IPS-20b (cell line): ENCODE data around the gene PCDHB11.
"Not testable (repeated sequence)": the region's sequence is repeated elsewhere in the genome, so short reads cannot be mapped to it uniquely, and the experiment has no call there.

Experiments
- H3K27ac ChIP-seq: one replicate; pipeline ENCODE4 v1.5.1; 2013; ENCODE audit warnings: low read length
- H3K27me3 ChIP-seq: 2 replicates; pipeline ENCODE4 v1.6.1; 2013; ENCODE audit warnings: mild to moderate bottlenecking, low read length, inconsistent platforms; ENCODE audit not compliant: insufficient read depth
- H3K36me3 ChIP-seq: 2 replicates; pipeline ENCODE4 v1.6.1; 2013; ENCODE audit warnings: low read depth, mild to moderate bottlenecking, inconsistent platforms, low read length, moderate library complexity; ENCODE audit not compliant: insufficient read depth
- H3K4me1 ChIP-seq: 2 replicates; pipeline ENCODE4 v1.6.1; 2013; ENCODE audit warnings: mild to moderate bottlenecking, control low read depth, inconsistent platforms, low read length, moderate library complexity; ENCODE audit not compliant: insufficient read depth
- H3K4me3 ChIP-seq: 2 replicates; pipeline ENCODE4 v1.5.1; 2013; ENCODE audit warnings: mild to moderate bottlenecking, low read length, inconsistent platforms
- H3K9ac ChIP-seq: 2 replicates; pipeline ENCODE4 v1.6.1; 2013; ENCODE audit warnings: low read depth, mild to moderate bottlenecking, inconsistent platforms, low read length, moderate library complexity
- H3K9me3 ChIP-seq: 2 replicates; pipeline ENCODE4 v1.6.1; 2013; ENCODE audit warnings: mild to moderate bottlenecking, low read depth, low read length, inconsistent platforms; ENCODE audit not compliant: insufficient read depth

PCDHB11 gene

GRCh38 chr5:141174291-141175104 is 24.9 kb upstream of the PCDHB11 start:
- not testable (repeated sequence) for H3K4me1 ChIP-seq, H3K36me3 ChIP-seq, H3K27me3 ChIP-seq, H3K27ac ChIP-seq, H3K9ac ChIP-seq, H3K4me3 ChIP-seq
- peaks cover 28% of the 10 kb centered on the region; the same call in 1 of the 2 replicates for H3K9me3 ChIP-seq

DNA sequence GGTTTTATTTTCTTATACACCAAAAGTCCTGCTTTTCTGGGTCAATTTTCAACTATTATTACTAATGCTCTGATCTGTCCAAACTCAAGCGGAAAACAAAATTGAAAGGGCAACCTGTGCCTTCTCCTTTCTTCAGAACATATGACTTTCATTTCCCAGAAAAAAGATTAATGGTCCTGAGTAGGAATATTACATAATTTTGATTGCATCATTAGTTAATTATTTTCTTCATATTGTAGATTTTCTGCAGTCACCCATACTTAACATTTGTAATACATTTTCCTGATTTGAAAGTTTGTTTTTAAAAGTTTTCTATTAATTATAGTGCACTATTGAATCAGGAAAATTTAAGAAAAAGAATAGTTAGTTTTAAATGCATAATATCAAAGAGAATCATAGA is 23.5 kb upstream of the PCDHB11 start:
- no peak overlapping the region for H3K4me3 ChIP-seq
- peaks cover 32% of the 10 kb centered on the region; the same call in 1 of the 2 replicates for H3K9me3 ChIP-seq
- H3K27me3 ChIP-seq = no peaks in the 10 kb centered on the region
- H3K27ac ChIP-seq = no peak overlapping the region
- no peaks in the 10 kb centered on the region for H3K4me1 ChIP-seq
- no peaks in the 10 kb centered on the region for H3K36me3 ChIP-seq
- no peak overlapping the region for H3K9ac ChIP-seq

DNA sequence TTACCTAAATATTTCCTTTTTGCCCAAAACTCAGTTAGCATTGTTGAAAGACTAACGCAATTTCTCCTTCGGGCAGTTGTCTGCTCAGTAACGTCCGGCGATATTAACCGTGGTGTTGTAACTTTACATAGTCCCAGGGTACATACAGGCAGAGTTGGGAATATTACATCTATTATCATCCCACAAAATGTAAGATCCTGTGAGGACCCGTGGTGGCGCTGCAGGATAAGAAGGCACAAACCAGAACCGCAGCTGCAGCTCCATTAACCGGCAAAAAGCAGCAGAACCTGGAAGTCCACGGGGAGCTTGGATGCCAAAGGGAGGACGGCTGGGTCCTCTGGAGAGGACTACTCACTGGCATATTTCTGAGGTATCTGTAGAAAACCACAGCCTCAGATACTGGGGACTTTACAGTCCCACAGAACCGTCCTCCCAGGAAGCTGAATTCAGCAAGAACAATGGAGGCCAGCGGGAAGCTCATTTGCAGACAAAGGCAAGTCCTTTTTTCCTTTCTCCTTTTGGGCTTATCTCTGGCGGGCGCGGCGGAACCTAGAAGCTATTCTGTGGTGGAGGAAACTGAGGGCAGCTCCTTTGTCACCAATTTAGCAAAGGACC is 21.7 kb upstream of the PCDHB11 start, which contains the start of gene PCDHB8:
Gene PCDHB8 (plus strand): TSS at position 214 of the 615 bp plus-strand sequence. CDS start 245 bp downstream, at position 459.
- H3K4me3 ChIP-seq, H3K9ac ChIP-seq, H3K4me1 ChIP-seq, H3K36me3 ChIP-seq, H3K27me3 ChIP-seq, H3K27ac ChIP-seq: not testable (repeated sequence)
- peaks cover 32% of the 10 kb centered on the region; the same call in 1 of the 2 replicates for H3K9me3 ChIP-seq

DNA sequence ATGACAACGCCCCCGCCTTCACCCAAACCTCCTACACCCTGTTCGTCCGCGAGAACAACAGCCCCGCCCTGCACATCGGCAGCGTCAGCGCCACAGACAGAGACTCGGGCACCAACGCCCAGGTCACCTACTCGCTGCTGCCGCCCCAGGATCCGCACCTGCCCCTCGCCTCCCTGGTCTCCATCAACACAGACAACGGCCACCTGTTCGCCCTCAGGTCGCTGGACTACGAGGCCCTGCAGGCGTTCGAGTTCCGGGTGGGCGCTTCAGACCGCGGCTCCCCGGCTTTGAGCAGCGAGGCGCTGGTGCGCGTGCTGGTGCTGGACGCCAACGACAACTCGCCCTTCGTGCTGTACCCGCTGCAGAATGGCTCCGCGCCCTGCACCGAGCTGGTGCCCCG is 20.1 kb upstream of the PCDHB11 start:
- H3K27me3 ChIP-seq, H3K4me3 ChIP-seq, H3K9ac ChIP-seq, H3K4me1 ChIP-seq, H3K27ac ChIP-seq, H3K36me3 ChIP-seq: not testable (repeated sequence)
- peaks cover 32% of the 10 kb centered on the region; the same call in 1 of the 2 replicates for H3K9me3 ChIP-seq

GRCh38 chr5:141179876-141180275 is 19.6 kb upstream of the PCDHB11 start:
- H3K27ac ChIP-seq, H3K4me1 ChIP-seq, H3K4me3 ChIP-seq, H3K36me3 ChIP-seq, H3K9ac ChIP-seq, H3K27me3 ChIP-seq: not testable (repeated sequence)
- H3K9me3 ChIP-seq = peaks cover 31% of the 10 kb centered on the region; the same call in 1 of the 2 replicates

DNA sequence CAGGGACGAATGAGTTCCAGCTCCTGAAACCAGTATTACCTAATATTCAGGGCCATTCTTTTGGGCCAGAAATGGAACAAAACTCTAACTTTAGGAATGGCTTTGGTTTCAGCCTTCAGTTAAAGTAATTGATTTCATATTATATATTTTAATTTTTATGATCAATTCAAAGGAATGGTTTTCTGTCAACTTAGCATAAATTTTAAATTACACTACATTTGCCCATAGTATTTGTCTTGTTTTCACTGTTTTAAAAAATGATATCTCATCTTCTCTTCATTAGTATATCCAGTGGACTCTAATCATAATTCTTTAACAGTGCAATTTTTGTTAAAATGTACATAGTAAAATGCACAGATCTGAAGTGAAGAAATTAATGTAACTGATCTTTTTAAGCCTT is 19.1 kb upstream of the PCDHB11 start:
- H3K4me1 ChIP-seq = no peaks in the 10 kb centered on the region
- H3K9ac ChIP-seq = no peak overlapping the region
- no peaks in the 10 kb centered on the region for H3K36me3 ChIP-seq
- H3K4me3 ChIP-seq = no peak overlapping the region
- H3K27ac ChIP-seq = no peak overlapping the region
- H3K9me3 ChIP-seq = peaks cover 26% of the 10 kb centered on the region; the same call in 1 of the 2 replicates
- no peaks in the 10 kb centered on the region for H3K27me3 ChIP-seq

- no peak within 1 kb of the TSS for H3K27ac ChIP-seq
- H3K9ac ChIP-seq = peak within 1 kb of the TSS; percentile 9; the same call in 1 of the 2 replicates
- H3K4me3 ChIP-seq = peak within 1 kb of the TSS; percentile 51; the same call in 1 of the 2 replicates
These were observed 17.2 kb upstream of the PCDHB11 start, which contains the start of gene PCDHB16 for GRCh38 chr5:141182248-141182647. Gene PCDHB16 (plus strand): TSS chr5:141182387. CDS start chr5:141182560, 173 bp downstream.

DNA sequence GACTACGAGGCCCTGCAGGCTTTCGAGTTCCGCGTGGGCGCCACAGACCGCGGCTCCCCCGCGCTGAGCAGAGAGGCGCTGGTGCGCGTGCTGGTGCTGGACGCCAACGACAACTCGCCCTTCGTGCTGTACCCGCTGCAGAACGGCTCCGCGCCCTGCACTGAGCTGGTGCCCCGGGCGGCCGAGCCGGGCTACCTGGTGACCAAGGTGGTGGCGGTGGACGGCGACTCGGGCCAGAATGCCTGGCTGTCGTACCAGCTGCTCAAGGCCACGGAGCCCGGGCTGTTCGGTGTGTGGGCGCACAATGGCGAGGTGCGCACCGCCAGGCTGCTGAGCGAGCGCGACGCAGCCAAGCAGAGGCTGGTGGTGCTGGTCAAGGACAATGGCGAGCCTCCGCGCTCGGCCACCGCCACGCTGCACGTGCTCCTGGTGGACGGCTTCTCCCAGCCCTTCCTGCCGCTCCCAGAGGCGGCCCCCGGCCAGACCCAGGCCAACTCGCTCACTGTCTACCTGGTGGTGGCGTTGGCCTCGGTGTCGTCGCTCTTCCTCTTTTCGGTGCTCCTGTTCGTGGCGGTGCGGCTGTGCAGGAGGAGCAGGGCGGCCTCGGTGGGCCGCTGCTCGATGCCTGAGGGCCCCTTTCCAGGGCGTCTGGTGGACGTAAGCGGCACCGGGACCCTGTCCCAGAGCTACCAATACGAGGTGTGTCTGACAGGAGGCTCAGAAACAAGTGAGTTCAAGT is 15.1 kb upstream of the PCDHB11 start:
- H3K9me3 ChIP-seq = peaks cover 17% of the 10 kb centered on the region
- not testable (repeated sequence) for H3K4me3 ChIP-seq

More at GRCh38 chr5:141182248-141182647, 17.2 kb upstream of the PCDHB11 start, which contains the start of gene PCDHB16:
- Histone ChIP-seq H3K9me3 (peaks cover 25% of the 10 kb centered on the region), H3K27me3 (no peaks in the 10 kb centered on the region), H3K36me3 (no peaks in the 10 kb centered on the region), H3K4me1 (no peaks in the 10 kb centered on the region)

DNA sequence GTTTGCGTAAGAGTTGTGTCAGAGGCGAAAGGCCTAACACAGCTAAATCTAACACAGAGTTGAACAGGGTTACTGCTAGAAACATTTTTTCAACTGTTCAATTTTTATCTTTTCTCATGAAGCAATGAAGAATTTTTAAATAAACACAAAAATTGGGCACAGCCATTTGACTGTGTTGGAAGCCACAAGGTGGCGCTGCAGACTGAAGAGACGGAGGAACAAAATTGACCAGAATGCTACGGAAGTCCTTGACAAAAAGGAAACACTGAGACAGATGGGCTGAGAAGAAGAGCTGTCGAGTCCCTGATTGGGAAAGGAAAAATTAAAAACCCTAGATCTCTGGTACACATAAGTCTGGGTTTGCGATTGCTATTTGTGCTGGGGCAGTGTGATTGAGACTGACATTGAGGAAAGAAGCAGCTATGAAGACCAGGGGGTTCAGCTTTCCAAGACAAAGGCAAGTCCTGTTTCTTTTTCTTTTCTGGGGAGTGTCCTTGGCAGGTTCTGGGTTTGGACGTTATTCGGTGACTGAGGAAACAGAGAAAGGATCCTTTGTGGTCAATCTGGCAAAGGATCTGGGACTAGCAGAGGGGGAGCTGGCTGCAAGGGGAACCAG is 12.4 kb upstream of the PCDHB11 start, which contains the start of gene PCDHB9:
Gene PCDHB9 (plus strand): TSS at position 265 of the 616 bp plus-strand sequence. CDS start 158 bp downstream, at position 423.
- Histone ChIP-seq H3K27ac (no peak within 1 kb of the TSS), H3K4me1 (no peaks in the 10 kb centered on the region), H3K4me3 (no peak within 1 kb of the TSS), H3K9ac (no peak within 1 kb of the TSS), H3K36me3 (no peaks in the 10 kb centered on the region), H3K9me3 (peaks cover 12% of the 10 kb centered on the region), H3K27me3 (no peaks in the 10 kb centered on the region)

More for the DNA sequence above, 15.1 kb upstream of the PCDHB11 start:
- H3K9ac ChIP-seq, H3K36me3 ChIP-seq, H3K27me3 ChIP-seq, H3K4me1 ChIP-seq, H3K27ac ChIP-seq: not testable (repeated sequence)

GRCh38 chr5:141188682-141189081 is 10.7 kb upstream of the PCDHB11 start:
- H3K36me3 ChIP-seq, H3K9ac ChIP-seq, H3K4me1 ChIP-seq, H3K9me3 ChIP-seq, H3K4me3 ChIP-seq, H3K27me3 ChIP-seq, H3K27ac ChIP-seq: not testable (repeated sequence)

DNA sequence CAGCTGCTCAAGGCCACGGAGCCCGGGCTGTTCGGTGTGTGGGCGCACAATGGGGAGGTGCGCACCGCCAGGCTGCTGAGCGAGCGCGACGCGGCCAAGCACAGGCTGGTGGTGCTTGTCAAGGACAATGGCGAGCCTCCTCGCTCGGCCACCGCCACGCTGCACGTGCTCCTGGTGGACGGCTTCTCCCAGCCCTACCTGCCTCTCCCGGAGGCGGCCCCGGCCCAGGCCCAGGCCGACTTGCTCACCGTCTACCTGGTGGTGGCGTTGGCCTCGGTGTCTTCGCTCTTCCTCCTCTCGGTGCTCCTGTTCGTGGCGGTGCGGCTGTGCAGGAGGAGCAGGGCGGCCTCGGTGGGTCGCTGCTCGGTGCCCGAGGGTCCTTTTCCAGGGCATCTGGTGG is 10.3 kb upstream of the PCDHB11 start:
- not testable (repeated sequence) for H3K9me3 ChIP-seq, H3K4me3 ChIP-seq, H3K27me3 ChIP-seq, H3K36me3 ChIP-seq, H3K9ac ChIP-seq, H3K27ac ChIP-seq, H3K4me1 ChIP-seq
